GM18520 (cell line): ENCODE data around the gene WFDC5.
"Not testable (repeated sequence)": the region's sequence is repeated elsewhere in the genome, so short reads cannot be mapped to it uniquely, and the experiment has no call there.

Source experiments
- ATAC-seq: cut with Tn5 transposase; IDR thresholded peaks from one replicate; pipeline ENCODE4 v1.9.1; 2021; ENCODE audit not compliant: unreplicated experiment

Gene WFDC5

DNA sequence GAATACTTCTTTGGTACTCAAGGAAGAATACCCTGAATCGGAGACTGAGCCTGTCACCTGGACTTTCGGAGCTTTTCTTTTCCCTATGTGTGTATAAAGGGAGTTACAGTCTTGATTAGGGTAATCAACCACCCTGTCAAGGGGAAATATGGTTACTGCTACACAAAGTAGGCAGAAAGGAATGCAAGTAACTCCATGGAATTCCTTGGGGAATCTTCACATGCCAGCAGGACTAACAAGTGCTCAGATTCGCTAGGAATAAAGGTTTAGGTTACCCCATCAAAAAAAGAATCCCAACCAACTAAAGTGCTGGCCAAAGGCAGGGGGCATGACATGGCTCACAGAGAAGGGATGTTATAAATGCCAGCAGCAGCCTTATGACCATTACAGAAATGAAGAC is 24.5 kb downstream of the WFDC5 start:
- ATAC-seq = no peak

DNA sequence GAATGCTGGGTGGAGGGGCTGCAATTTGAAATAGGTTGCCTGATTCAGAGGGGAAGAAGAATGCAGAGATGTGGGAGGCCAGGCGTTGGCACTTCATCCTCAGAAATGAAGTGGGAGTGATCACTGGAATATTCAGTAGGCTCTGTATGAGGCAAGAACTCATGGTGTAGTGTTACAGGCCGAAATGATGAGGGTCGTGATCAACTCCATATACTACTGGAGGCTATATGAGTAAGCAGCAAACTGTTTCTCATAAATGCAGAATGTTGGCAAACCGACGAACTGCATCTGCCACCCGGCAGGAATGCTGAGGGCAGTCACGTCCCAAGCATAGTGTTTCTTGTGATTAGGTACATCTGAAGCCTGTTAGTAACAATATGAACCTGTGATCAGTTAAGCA is 26.7 kb downstream of the WFDC5 start:
- ATAC-seq = no peak

GRCh38 chr20:45087814-45088213 is 27.2 kb downstream of the WFDC5 start:
- no peak for ATAC-seq

GRCh38 chr20:45087097-45087790 is 27.7 kb downstream of the WFDC5 start:
- no peak for ATAC-seq

- no peak for ATAC-seq
These were observed 29.1 kb downstream of the WFDC5 start for GRCh38 chr20:45085867-45086266.

- ATAC-seq = no peak
These were observed 29.7 kb downstream of the WFDC5 start for GRCh38 chr20:45085289-45085688.

GRCh38 chr20:45083127-45083526 is 31.8 kb downstream of the WFDC5 start:
- ATAC-seq = no peak

GRCh38 chr20:45082468-45082867 is 32.5 kb downstream of the WFDC5 start:
- no peak for ATAC-seq

- ATAC-seq = no peak
These were observed 33.9 kb downstream of the WFDC5 start for GRCh38 chr20:45080867-45081624.

DNA sequence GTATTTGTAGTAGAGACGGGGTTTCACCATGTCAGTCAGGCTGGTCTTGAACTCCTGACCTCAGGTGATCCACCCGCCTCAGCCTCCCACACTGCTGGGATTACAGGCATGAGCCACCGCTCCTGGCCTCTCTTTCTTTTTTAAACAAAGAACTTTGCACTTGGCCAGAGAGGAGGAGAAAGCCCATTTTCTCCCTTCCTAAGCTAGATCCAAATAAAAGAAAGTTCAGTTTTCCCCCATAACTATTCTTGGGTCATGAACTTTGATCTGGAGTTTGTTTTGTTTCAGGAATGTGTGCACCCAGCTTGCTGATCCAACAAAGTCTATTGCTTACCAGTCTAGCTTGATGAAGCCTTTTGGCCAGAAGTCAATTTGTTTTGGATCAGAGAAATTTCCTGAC is 37.4 kb downstream of the WFDC5 start:
- no peak for ATAC-seq

GRCh38 chr20:45073221-45073620 is 41.8 kb downstream of the WFDC5 start:
- no peak for ATAC-seq

- no peak for ATAC-seq
These were observed 42.9 kb downstream of the WFDC5 start for GRCh38 chr20:45072066-45072465.

DNA sequence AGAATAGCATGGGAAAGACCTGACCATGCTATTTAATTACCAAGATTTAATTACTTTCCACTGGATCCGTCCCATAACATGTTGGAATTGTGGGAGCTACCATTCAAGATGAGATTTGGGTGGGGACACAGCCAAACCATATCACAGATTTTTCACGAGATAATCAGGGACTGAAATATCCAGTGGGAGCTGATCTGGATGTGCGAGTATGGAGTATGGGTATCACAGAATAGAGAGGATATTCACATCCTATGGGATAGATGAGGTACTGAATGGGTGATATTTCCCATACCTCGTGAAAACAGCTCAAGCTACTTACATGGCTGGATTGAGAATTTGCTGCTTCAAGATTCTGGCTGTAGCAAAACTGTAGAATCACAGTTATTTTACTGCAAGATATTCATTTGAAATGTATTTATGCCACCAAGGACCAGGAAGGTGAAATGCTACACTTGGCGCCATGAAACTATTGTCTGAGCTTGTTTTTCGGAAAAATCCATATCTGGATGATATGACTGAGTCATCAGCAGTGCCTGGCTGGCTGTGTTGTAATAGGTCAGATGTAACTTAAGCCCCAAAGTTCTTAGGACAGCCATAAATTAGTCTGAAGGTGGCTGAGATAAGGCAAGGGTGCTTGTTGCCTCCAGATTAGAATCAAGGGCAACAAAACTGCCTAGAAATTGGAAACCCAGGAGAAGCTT is 43.9 kb downstream of the WFDC5 start:
- ATAC-seq = no peak

DNA sequence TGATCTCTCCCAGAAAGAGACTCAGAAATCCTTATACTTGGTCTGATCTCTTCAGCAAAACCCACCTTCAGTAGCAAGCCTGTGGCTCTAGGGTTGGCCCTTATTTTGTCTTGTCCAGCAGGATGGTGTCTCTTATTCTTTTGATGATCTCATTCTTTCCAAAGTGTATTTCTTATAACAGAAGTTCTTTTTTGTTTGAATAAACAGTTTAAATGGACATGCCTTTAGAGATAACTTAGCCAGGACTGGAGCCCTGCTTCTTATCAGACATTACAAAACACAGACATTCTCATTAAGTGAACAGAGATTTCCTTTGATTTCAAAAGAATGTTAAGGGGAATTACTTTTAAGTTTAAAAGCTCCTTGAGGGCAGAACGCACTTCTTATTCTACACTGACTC is 45.7 kb downstream of the WFDC5 start:
- ATAC-seq = no peak

DNA sequence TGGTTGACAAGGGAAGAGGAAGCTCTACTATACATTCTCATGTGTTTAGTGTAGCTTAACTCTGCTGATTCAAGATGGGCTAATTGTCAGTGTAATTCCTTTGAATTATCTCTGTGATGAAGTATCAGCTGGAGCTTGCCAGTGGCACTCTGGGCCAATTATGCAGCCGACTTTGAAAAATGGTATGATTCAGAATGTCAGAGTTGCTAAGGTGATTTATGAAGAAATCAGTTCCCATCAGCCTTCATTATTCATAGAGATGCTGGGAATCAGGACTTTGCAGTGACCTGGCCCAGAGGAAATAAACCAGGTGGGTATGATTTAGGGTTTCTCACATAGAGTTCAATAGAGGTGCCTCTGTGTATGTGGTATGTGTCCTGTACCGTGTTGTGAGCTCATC is 47.4 kb downstream of the WFDC5 start:
- ATAC-seq = no peak

DNA sequence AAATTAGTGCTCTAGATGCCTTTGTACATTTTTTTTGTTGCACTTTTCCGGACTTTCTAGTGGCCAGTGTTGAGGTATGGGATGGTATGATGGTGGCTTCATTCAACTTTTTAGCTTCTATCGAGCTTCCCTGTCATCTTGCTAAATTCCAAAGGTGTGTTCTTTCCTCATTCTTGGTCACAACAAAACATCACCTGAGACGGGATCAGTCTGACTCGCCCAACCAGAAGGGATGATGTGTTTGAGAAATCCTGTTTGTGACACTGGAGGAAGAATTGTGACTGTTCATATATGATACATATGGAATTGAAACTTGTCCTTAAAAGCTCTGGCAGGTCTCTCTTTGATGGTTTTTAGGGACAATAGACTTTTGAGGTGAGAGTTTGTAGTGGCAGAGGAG is 47.9 kb downstream of the WFDC5 start:
- ATAC-seq = no peak

GRCh38 chr20:45066372-45066771 is 48.6 kb downstream of the WFDC5 start:
- no peak for ATAC-seq

GRCh38 chr20:45064812-45065211 is 50.2 kb downstream of the WFDC5 start:
- ATAC-seq = no peak

- ATAC-seq = not testable (repeated sequence)
These were observed 51.9 kb downstream of the WFDC5 start for GRCh38 chr20:45063107-45063506.

DNA sequence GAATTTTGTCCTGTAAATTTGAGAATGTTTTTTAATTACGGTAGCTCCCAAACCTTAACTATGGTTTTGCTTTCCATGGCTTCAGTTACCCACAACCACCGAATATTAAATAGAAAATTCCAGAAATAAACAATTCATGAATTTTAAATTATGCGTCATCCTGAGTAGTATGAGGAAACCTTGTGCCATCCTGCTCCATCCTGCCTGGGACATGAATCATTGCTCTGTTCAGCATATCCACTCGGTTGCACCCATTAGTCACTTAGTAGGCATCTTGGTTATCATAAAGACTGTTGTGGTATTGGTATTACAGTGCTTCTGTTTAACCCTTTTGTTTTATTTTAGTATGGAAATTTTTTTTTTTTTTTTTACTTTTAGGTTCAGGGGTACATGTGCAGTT is 53.7 kb downstream of the WFDC5 start:
- no peak for ATAC-seq

DNA sequence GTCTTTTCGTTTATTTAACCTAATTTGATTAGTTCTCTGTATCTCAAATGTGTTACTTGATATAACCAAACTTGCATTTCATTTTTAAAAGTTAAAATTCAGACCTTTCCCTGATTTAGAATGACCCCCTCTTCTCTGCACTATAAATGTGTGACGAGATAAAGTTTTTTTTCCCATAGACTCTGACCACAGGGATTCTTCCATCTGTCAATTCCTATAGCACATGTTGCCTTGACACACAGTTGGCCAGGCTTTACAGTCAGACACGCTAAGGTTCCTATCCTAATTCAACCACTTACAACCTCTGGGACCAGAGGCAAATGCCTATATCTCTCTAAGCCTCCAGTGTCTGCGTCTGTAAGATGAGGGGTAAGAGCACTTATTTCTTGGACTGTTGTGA is 54.7 kb downstream of the WFDC5 start:
- no peak for ATAC-seq
